HG03520 (cell line): Measurements from ENCODE around the gene ZNF385D.

ENCODE experiments used
- ATAC-seq: cut with Tn5 transposase; IDR thresholded peaks from one replicate; pipeline ENCODE4 v1.9.1; 2021; ENCODE audit warnings: mild to moderate bottlenecking, moderate library complexity; ENCODE audit not compliant: unreplicated experiment

The ZNF385D gene

GRCh38 chr3:21462141-21462540 lies 288.9 kb downstream of the ZNF385D start:
- no peak for ATAC-seq

- ATAC-seq, result no peak
These were observed 293.9 kb downstream of the ZNF385D start for GRCh38 chr3:21457084-21457483.

- ATAC-seq, result no peak
These were observed 301.3 kb downstream of the ZNF385D start for GRCh38 chr3:21449738-21450137.

- no peak for ATAC-seq
These were observed 303.4 kb downstream of the ZNF385D start for GRCh38 chr3:21447476-21448151.

- no peak for ATAC-seq
These were observed 304.0 kb downstream of the ZNF385D start for GRCh38 chr3:21446945-21447475.

GRCh38 chr3:21446027-21446426 lies 305.0 kb downstream of the ZNF385D start:
- ATAC-seq, result peak; percentile 71

- ATAC-seq, result no peak
These were observed 309.2 kb downstream of the ZNF385D start for GRCh38 chr3:21441821-21442220.

- no peak for ATAC-seq
These were observed 314.2 kb downstream of the ZNF385D start for GRCh38 chr3:21436835-21437234.

- ATAC-seq, result no peak
These were observed 315.1 kb downstream of the ZNF385D start for GRCh38 chr3:21435871-21436270.

- ATAC-seq, result no peak
These were observed 316.7 kb downstream of the ZNF385D start for GRCh38 chr3:21434310-21434709.

GRCh38 chr3:21433751-21434150 lies 317.3 kb downstream of the ZNF385D start:
- no peak for ATAC-seq

- ATAC-seq, result no peak
These were observed 324.1 kb downstream of the ZNF385D start for GRCh38 chr3:21426920-21427319.

GRCh38 chr3:21425715-21426114 lies 325.3 kb downstream of the ZNF385D start:
- no peak for ATAC-seq

GRCh38 chr3:21421096-21421495 lies 329.9 kb downstream of the ZNF385D start:
- ATAC-seq, result no peak

GRCh38 chr3:21417991-21418390 lies 333.0 kb downstream of the ZNF385D start:
- ATAC-seq, result no peak

GRCh38 chr3:21414506-21414905 lies 336.5 kb downstream of the ZNF385D start:
- ATAC-seq, result no peak

GRCh38 chr3:21411058-21411457 lies 340.0 kb downstream of the ZNF385D start:
- ATAC-seq, result no peak

GRCh38 chr3:21409401-21409800 lies 341.6 kb downstream of the ZNF385D start:
- ATAC-seq, result no peak

- no peak for ATAC-seq
These were observed 343.3 kb downstream of the ZNF385D start for GRCh38 chr3:21407743-21408142.

- no peak for ATAC-seq
These were observed 345.0 kb downstream of the ZNF385D start for GRCh38 chr3:21405671-21406667.

GRCh38 chr3:21398461-21398860 lies 352.5 kb downstream of the ZNF385D start:
- ATAC-seq, result no peak
